ENCODE measurements around the gene PYGL.

DNA sequence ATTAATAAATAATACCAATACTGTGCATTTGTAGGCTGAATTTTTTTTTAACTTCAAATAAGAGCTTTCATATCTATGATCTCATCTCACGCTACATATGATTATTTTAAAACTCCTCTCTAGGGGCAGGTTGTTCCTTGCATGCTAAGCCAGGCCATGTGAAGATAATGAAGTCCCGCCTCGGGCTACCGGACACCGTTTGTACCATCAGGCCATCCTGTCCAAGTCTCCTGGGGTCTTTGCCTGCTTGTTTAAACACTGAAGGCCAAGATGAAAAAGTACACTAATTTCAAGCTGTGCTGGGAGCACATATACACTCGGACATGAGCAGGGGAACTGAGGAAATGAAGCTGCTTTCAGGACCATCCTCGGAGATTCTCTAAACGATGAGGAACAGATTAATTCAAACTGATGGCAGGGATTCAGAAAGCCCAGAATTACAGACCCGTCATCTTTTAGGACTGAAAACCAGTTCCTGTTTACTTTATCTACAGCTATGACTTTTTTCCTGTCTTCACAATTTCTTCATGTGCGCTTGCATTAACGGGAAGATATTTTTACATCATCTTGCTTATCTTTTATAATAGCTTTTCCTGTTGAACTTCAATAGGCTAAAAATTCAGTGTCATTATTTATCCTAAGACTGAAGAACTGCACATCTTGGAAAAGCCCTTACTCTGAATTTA, 78.7 kb downstream of the PYGL start:
- TF ChIP-seq CTCF (conservative IDR thresholded peaks at IDR 0.05; ENCODE audit: low read depth, low read length) (no peak), EZH2 (IDR thresholded peaks at IDR 0.05; ENCODE audit: low read length, unreplicated experiment) (no peak)
